Measurements from ENCODE around the gene STAT5B.

DNA sequence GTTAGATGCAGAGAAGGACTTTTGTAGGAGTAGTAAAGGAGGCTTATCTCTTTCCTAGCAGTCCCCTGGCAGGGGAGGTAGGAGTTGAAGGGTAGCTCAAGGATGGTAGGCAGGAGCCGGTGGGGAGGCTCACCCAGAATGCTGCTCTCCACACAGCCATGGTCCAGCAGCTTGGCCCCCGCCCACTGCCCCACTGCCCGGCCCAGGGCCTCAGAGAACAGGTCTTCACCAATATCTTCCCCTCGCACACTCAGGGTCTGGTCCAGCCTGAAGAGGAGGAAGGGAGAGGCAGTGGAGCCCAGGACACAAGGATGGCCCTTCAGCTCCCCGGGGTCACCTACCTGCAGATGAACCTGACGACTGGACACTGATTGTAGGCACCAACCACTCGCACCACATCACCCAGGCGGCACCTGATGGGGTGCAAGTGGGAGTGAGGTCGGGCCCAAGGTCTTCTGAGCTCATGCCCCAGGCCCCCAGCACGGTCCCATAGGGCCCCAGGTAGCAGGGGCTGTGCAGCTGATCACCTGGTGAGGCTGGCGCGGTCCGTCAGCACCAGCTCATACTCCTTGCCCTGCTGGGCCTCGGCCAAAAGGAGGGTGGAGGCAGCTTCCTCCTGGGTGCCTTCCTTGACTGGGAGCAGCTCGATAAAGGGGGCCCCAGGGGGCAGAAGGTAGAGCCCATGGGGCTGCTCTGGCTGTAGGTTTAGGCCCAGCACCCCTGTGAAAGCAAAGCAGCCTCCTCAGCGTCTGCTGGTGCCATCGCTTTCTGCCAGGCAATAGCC, 85.5 kb downstream of the STAT5B start:
- TF ChIP-seq, protein P1, sequence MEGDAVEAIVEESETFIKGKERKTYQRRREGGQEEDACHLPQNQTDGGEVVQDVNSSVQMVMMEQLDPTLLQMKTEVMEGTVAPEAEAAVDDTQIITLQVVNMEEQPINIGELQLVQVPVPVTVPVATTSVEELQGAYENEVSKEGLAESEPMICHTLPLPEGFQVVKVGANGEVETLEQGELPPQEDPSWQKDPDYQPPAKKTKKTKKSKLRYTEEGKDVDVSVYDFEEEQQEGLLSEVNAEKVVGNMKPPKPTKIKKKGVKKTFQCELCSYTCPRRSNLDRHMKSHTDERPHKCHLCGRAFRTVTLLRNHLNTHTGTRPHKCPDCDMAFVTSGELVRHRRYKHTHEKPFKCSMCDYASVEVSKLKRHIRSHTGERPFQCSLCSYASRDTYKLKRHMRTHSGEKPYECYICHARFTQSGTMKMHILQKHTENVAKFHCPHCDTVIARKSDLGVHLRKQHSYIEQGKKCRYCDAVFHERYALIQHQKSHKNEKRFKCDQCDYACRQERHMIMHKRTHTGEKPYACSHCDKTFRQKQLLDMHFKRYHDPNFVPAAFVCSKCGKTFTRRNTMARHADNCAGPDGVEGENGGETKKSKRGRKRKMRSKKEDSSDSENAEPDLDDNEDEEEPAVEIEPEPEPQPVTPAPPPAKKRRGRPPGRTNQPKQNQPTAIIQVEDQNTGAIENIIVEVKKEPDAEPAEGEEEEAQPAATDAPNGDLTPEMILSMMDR (IDR thresholded peaks at IDR 0.05 in 8 of 11, conservative IDR thresholded peaks at IDR 0.05 in 3 of 11) = no peak
- no peak for TF ChIP-seq POLR2A (IDR thresholded peaks at IDR 0.05)
